K562 (cell line): ENCODE data around the gene ELK4. TPM values are rescaled to one million over a fixed set of nuclear protein-coding genes. Genes with fewer than 3 reads are reported as not detected.

Experiments used
- ATAC-seq: fragments of 200-7000 bp; cut with Tn5 transposase; 3 replicates; pipeline ENCODE4 v1.9.1; 2020; ENCODE audit warnings: moderate library complexity
- BruUV-seq: library from RNA; stranded (reverse); fragments of 400-500 nt; replicated peaks from 2 replicates; lab custom pipeline; 2021; lab: Mats Ljungman, UMichigan
- CTCF ChIA-PET: fragments of 300-600 bp; formaldehyde crosslinking; extraction: SDS; loops from one replicate; lab custom pipeline; 2021; ENCODE audit warnings: low intra/inter-chr PET ratio; lab: Yijun Ruan, JAX
- POLR2A ChIA-PET: fragments of 300-600, 350-650 bp; sonication (Branson Sonifier 250); formaldehyde crosslinking; extraction: SDS; loops from one replicate; lab custom pipeline; 2021; ENCODE audit warnings: antibody characterized with exemption, inconsistent platforms; lab: Yijun Ruan, JAX
- DNase-seq, 4 experiments: peaks; one replicate each; pipeline versions ENCODE4 v3.0.0 to v3.0.0-alpha.2; 2011 to 2018; ENCODE audit warnings: low spot score in 3 of 4, mixed read lengths in 3 of 4; ENCODE audit errors: extremely low read depth in 1 of 4
- FAIRE-seq: peaks from 2 replicates; lab custom pipeline; 2011; peaks lifted over from hg19 to GRCh38; lab: Jason Lieb, UNC
- H2AFZ ChIP-seq: 2 replicates; pipeline ENCODE4 v1.6.0; 2011; ENCODE audit warnings: low read depth, low read length, control low read depth, inconsistent platforms
- H3K27ac ChIP-seq: fragments of 200-600 bp; 3 replicates; pipeline ENCODE4 v1.8.0; 2011; ENCODE audit warnings: low read depth, mild to moderate bottlenecking, control low read depth, inconsistent platforms, low read length, moderate library complexity, mixed read lengths; ENCODE audit errors: extremely low read depth
- H3K27me3 ChIP-seq, 2 experiments: fragments of 300-600 bp in 1 of 2; 2 replicates in 1 of 2; 3 replicates in 1 of 2; pipeline versions ENCODE4 v1.6.0 to v1.8.0; 2011; ENCODE audit warnings: inconsistent platforms in 2 of 2, low read length in 2 of 2, mild to moderate bottlenecking in 1 of 2, mixed read lengths in 1 of 2, moderate library complexity in 1 of 2; ENCODE audit not compliant: control insufficient read depth in 2 of 2, insufficient read depth in 2 of 2
- H3K36me3 ChIP-seq: fragments of 300-600 bp; 3 replicates; pipeline ENCODE4 v1.8.0; 2011; ENCODE audit warnings: mild to moderate bottlenecking, low read length, inconsistent platforms; ENCODE audit not compliant: control insufficient read depth, insufficient read depth
- H3K4me1 ChIP-seq, 2 experiments: fragments of 200-600 bp in 1 of 2; replicated peaks in 1 of 2; 2 replicates in 1 of 2; 3 replicates in 1 of 2; pipeline versions ENCODE4 v1.5.1 to v1.8.0; 2011; ENCODE audit warnings: inconsistent platforms in 2 of 2, low read length in 2 of 2, mild to moderate bottlenecking in 1 of 2, mixed read lengths in 1 of 2, moderate library complexity in 1 of 2; ENCODE audit not compliant: control insufficient read depth in 2 of 2, insufficient read depth in 2 of 2
- H3K4me2 ChIP-seq: 2 replicates; pipeline ENCODE4 v1.6.1; 2011; ENCODE audit warnings: low read length, control low read depth, inconsistent platforms, mixed read lengths; ENCODE audit not compliant: insufficient read depth
- H3K4me3 ChIP-seq: fragments of 200-600 bp; sonication (generic), shearing (Covaris generic); 2 replicates; pipeline ENCODE4 v1.5.1; 2016; ENCODE audit warnings: control low read depth, inconsistent platforms
- H3K79me2 ChIP-seq: fragments of 200-600 bp; 3 replicates; pipeline ENCODE4 v1.8.0; 2011; ENCODE audit warnings: low read length, inconsistent platforms; ENCODE audit not compliant: control insufficient read depth, insufficient read depth
- H3K9ac ChIP-seq, 2 experiments: 2 replicates each; pipeline versions ENCODE4 v1.6.0 to v1.6.1; 2011; ENCODE audit warnings: low read depth in 2 of 2, low read length in 2 of 2, control low read depth in 1 of 2, inconsistent platforms in 1 of 2, mild to moderate bottlenecking in 1 of 2, mixed read lengths in 1 of 2; ENCODE audit not compliant: insufficient read depth in 1 of 2
- H3K9me1 ChIP-seq: one replicate; pipeline ENCODE4 v1.6.0; 2011; ENCODE audit warnings: inconsistent platforms, mild to moderate bottlenecking, low read length, moderate library complexity; ENCODE audit not compliant: control insufficient read depth, insufficient read depth
- H3K9me3 ChIP-seq: replicated peaks from 2 replicates; pipeline ENCODE4 v1.5.1; 2011; ENCODE audit warnings: low read depth, low read length, inconsistent platforms; ENCODE audit not compliant: control insufficient read depth, insufficient read depth
- H4K20me1 ChIP-seq: replicated peaks from 2 replicates; pipeline ENCODE4 v1.6.1; 2011; ENCODE audit warnings: low read length, inconsistent platforms, mixed read lengths; ENCODE audit not compliant: control insufficient read depth, insufficient read depth
- ETS2 ChIP-seq: IDR thresholded peaks from 2 replicates; pipeline ENCODE4 v1.6.1; 2016; ENCODE audit warnings: borderline replicate concordance, missing genetic modification characterization, mild to moderate bottlenecking, moderate library complexity, missing compliant biosample characterization; ENCODE audit not compliant: poor library complexity, severe bottlenecking
- RNF219 ChIP-seq: fragments of 250-450 bp; sonication (Bioruptor Pico); IDR thresholded peaks from 2 replicates; pipeline ENCODE4 v1.5.0; 2022; ENCODE audit warnings: mild to moderate bottlenecking
- SLC30A9 ChIP-seq: fragments of 250-450 bp; sonication (Bioruptor Pico); IDR thresholded peaks from 2 replicates; pipeline ENCODE4 v1.8.0; 2022; ENCODE audit warnings: mild to moderate bottlenecking, moderate library complexity
- SNAPC5 ChIP-seq: fragments of 250-450 bp; sonication (Bioruptor Pico); IDR thresholded peaks from 2 replicates; pipeline ENCODE4 v1.8.0; 2021; ENCODE audit warnings: moderate library complexity, mild to moderate bottlenecking, inconsistent platforms
- SP2 ChIP-seq: IDR thresholded peaks from 2 replicates; pipeline ENCODE4 v1.6.1; 2011; ENCODE audit warnings: mild to moderate bottlenecking, low read depth, low read length, moderate library complexity; ENCODE audit not compliant: poor library complexity, severe bottlenecking; ENCODE audit errors: extremely low read depth
- SREBF2 ChIP-seq: sonication (generic); formaldehyde crosslinking; IDR thresholded peaks from 2 replicates; pipeline ENCODE4 v1.4.0; 2020; ENCODE audit warnings: mild to moderate bottlenecking, missing genetic modification reagents
- TAF1 ChIP-seq: IDR thresholded peaks from 2 replicates; pipeline ENCODE4 v1.6.1; 2011; ENCODE audit warnings: mild to moderate bottlenecking, low read length, moderate library complexity; ENCODE audit not compliant: insufficient read depth, control insufficient read depth, severe bottlenecking; ENCODE audit errors: extremely low read depth
- THRA ChIP-seq: fragments of 450-650 bp; IDR thresholded peaks from 2 replicates; pipeline ENCODE4 v1.6.1; 2017; ENCODE audit warnings: mild to moderate bottlenecking, moderate library complexity
- ZNF121 ChIP-seq: sonication (generic); formaldehyde crosslinking; conservative IDR thresholded peaks from 2 replicates; pipeline ENCODE4 v1.8.0; 2022; ENCODE audit warnings: missing genetic modification reagents
- ZNF444 ChIP-seq: fragments of 250-450 bp; sonication (Bioruptor Pico); IDR thresholded peaks from 2 replicates; pipeline ENCODE4 v1.4.0; 2020; ENCODE audit warnings: mild to moderate bottlenecking, moderate library complexity
- WGBS: fragments of 100-300 bp; shearing (Covaris generic); methylation state at CpG from one replicate; pipeline ENCODE4 v1.1.6; 2016; ENCODE audit warnings: low coverage, mixed read lengths; ENCODE audit not compliant: insufficient coverage; ENCODE audit errors: missing lambda C conversion rate; 5-methylcytosine and 5-hydroxymethylcytosine counted together
- in situ Hi-C: fragments of 300-500 bp; cut with MboI; formaldehyde crosslinking; loops from 4 replicates; pipeline ENCODE4 v1.15.0; 2018; ENCODE audit warnings: inconsistent platforms, mixed read lengths
- intact Hi-C: fragments of 100-400 bp; cut with micrococcal nuclease; formaldehyde crosslinking; loops from 2 replicates; pipeline ENCODE4 v1.14.2; 2022
- polyA plus RNA-seq, 8 experiments: library from polyadenylated mRNA; depleted of rRNA in 4 of 8; stranded (reverse) in 5 of 8; unstranded in 3 of 8; fragments of >200 nt; fragmentation: Nextera tagmentation in 2 of 8; fragmentation: Illumina TruSeq in 1 of 8; extraction: Ambion mirVana in 2 of 8; extraction: Trizol in 1 of 8; gene quantifications; 2 replicates each; pipeline versions ENCODE4 v1.2.1 to v1.2.3, GENCODE V29; 2011 to 2014; ENCODE audit warnings: inconsistent platforms in 1 of 8, missing spikeins in 1 of 8
- total RNA-seq, 7 experiments: library from RNA; depleted of rRNA in 6 of 7; stranded (reverse); fragments of >200 nt in 6 of 7; fragmentation: Illumina TruSeq in 2 of 7; extraction: Trizol in 2 of 7; gene quantifications; 2 replicates each; pipeline versions ENCODE4 v1.2.1 to v1.2.3, GENCODE V29; 2011 to 2021; ENCODE audit warnings: low replicate concordance in 1 of 7
- TF ChIP-seq, protein P1 (sequence below): fragments of 450-650 bp; formaldehyde crosslinking; IDR thresholded peaks from 2 replicates; pipeline ENCODE4 v1.4.0; 2022; ENCODE audit warnings: missing genetic modification characterization

ELK4 gene
- total and polyA plus RNA-seq, 9 of the 15 experiments (the other 6 are each of a cell fraction or from before 2014, with no cell fraction given), result 2.0 to 21.7 (median 9.2) TPM

GRCh38 chr1:205667909-205668643 is 36.3 kb upstream of the ELK4 start:
- in situ Hi-C loops (no loop called here), intact Hi-C loops (no loop called here)
- H3K9ac ChIP-seq, result no peak overlapping the region
- no peak overlapping the region for H3K27ac ChIP-seq
- DNase-seq, result no peak
- H4K20me1 ChIP-seq, result peaks cover 22% of the 10 kb centered on the region; the same call in 1 of the 2 replicates
- ChIA-PET POLR2A (interaction anchor here (0.6 to 2.2 kb wide), 4 partner anchors 11 to 480 kb away, joined by 3 to 8 read pairs (median 4); no protein-coding TSS in a partner anchor), CTCF (interaction anchor here (1.6 kb wide), 1 partner anchor 43 kb away, joined by 6 read pairs; no protein-coding TSS in a partner anchor)
- H2AFZ ChIP-seq, result no peak overlapping the region
- no peaks in the 10 kb centered on the region for H3K79me2 ChIP-seq
- no peaks in the 10 kb centered on the region for H3K9me3 ChIP-seq
- no peak for FAIRE-seq
- peaks cover 0 to 12% of the 10 kb centered on the region in 2 experiments; a peak in 1 of 5 replicates for H3K27me3 ChIP-seq
- no peak overlapping the region for H3K4me2 ChIP-seq
- H3K4me1 ChIP-seq, result peaks cover 9 to 23% of the 10 kb centered on the region in 2 experiments; a peak in 4 of 5 replicates
- H3K4me3 ChIP-seq, result no peak overlapping the region
- BruUV-seq, result no TSS peak
- no peak for ATAC-seq
- 34% methylated on average over 11 of the region's 11 CpGs for WGBS
- H3K9me1 ChIP-seq, result no peaks in the 10 kb centered on the region
- no peaks in the 10 kb centered on the region for H3K36me3 ChIP-seq
- TF ChIP-seq SNAPC5 (CRISPR knock-in tag), result no peak
- TF ChIP-seq SP2, result no peak
- TF ChIP-seq ZNF444 (CRISPR knock-in tag), result no peak
- TF ChIP-seq SLC30A9 (CRISPR knock-in tag), result no peak
- TF ChIP-seq, protein P1, sequence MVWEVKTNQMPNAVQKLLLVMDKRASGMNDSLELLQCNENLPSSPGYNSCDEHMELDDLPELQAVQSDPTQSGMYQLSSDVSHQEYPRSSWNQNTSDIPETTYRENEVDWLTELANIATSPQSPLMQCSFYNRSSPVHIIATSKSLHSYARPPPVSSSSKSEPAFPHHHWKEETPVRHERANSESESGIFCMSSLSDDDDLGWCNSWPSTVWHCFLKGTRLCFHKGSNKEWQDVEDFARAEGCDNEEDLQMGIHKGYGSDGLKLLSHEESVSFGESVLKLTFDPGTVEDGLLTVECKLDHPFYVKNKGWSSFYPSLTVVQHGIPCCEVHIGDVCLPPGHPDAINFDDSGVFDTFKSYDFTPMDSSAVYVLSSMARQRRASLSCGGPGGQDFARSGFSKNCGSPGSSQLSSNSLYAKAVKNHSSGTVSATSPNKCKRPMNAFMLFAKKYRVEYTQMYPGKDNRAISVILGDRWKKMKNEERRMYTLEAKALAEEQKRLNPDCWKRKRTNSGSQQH, result no peak
- no peak for TF ChIP-seq ZNF121 (CRISPR knock-in tag)
- TF ChIP-seq ETS2 (tag), result no peak
- no peak for TF ChIP-seq SREBF2 (CRISPR knock-in tag)
- TF ChIP-seq RNF219 (CRISPR knock-in tag), result no peak
- no peak for TF ChIP-seq THRA
- TF ChIP-seq TAF1, result no peak
